ENCODE results near the gene SCO1. TPM values are rescaled to one million over a fixed set of nuclear protein-coding genes. Genes with fewer than 3 reads are reported as not detected.

SCO1 gene
- total and polyA plus RNA-seq, 2 of the 4 experiments (the other 2 are of a cell fraction) = 17.0 to 21.7 TPM

- TF ChIP-seq NFE2L2 (IDR thresholded peaks at IDR 0.05; ENCODE audit: low read depth, low read length) = no peak
Observed at GRCh38 chr17:10646392-10646990, 50.8 kb downstream of the SCO1 start (continued).

- Histone ChIP-seq H3K56ac (ENCODE audit: extremely low read depth, insufficient read depth, low read length) (no peak overlapping the region), H2BK20ac (ENCODE audit: low read depth, low read length) (no peak overlapping the region), H3K9me1 (ENCODE audit: insufficient read depth, low read length) (no peaks in the 10 kb centered on the region), H4K8ac (ENCODE audit: low read depth in 2 of 2, low read length in 2 of 2) (no peak overlapping the region), H3K4me1 (ENCODE audit: control insufficient read depth, insufficient read depth, low read length) (no peaks in the 10 kb centered on the region), H2AFZ (replicated peaks; ENCODE audit: low read length, poor library complexity) (no peak overlapping the region), H3K9me3 (ENCODE audit: control insufficient read depth, insufficient read depth, low read length) (no peaks in the 10 kb centered on the region), H3K79me1 (ENCODE audit: low read depth in 1 of 2, low read length in 2 of 2) (no peaks in the 10 kb centered on the region), H2BK120ac (ENCODE audit: low read depth, low read length) (no peak overlapping the region), H3K4me2 (ENCODE audit: low read depth, low read length) (no peak overlapping the region), H4K5ac (ENCODE audit: low read depth, low read length) (no peak overlapping the region), H3K27ac (ENCODE audit: insufficient read depth, low read length) (no peak overlapping the region), H3K18ac (ENCODE audit: low read depth, low read length) (no peak overlapping the region), H2BK5ac (ENCODE audit: low read depth, low read length, poor library complexity, severe bottlenecking) (no peak overlapping the region), H2AK9ac (replicated peaks; ENCODE audit: low read depth, low read length, poor library complexity) (no peak overlapping the region), H3K27me3 (ENCODE audit: control insufficient read depth, insufficient read depth, low read length) (no peaks in the 10 kb centered on the region), H4K91ac (ENCODE audit: insufficient read depth, low read depth, low read length) (no peak overlapping the region), H3K14ac (replicated peaks; ENCODE audit: low read depth, low read length) (no peak overlapping the region), H3K9ac (ENCODE audit: low read depth, low read length) (no peak overlapping the region), H2BK15ac (ENCODE audit: low read depth, low read length) (no peak overlapping the region), H2AK5ac (ENCODE audit: low read depth, low read length) (no peak overlapping the region), H3K4ac (ENCODE audit: low read depth, low read length) (no peak overlapping the region), H3K36me3 (ENCODE audit: control insufficient read depth, insufficient read depth, low read length) (peaks cover 2% of the 10 kb centered on the region; the same call in 1 of the 2 replicates), H4K20me1 (ENCODE audit: insufficient read depth, low read length) (no peaks in the 10 kb centered on the region), H3K23ac (ENCODE audit: low read depth, low read length) (no peak overlapping the region), H3K4me3 (ENCODE audit: insufficient read depth, low read depth, low read length) (no peak overlapping the region)
- no TSS peak for BruUV-seq (replicated peaks)
- intact Hi-C loops (cut with micrococcal nuclease) = no loop called here
- in situ Hi-C loops (cut with MboI; ENCODE audit: low sequenced_read_pairs) = loop anchor here (10.0 kb wide), 1 partner anchor 94 kb away; the partner anchor contains the start of gene TMEM220
- ATAC-seq (ENCODE audit: low read depth) (no peak), DNase-seq (no peak)
- ChIA-PET CTCF (interaction anchor here (0.6 to 2.5 kb wide), 4 partner anchors 10 to 64 kb away, joined by 3 to 6 read pairs (median 4); no protein-coding TSS in a partner anchor), POLR2A (ENCODE audit: unreplicated experiment) (interaction anchor here (0.6 kb wide), 1 partner anchor 1312 kb away, joined by 11 read pairs; no protein-coding TSS in a partner anchor)
- 75% methylated on average over 1 of the region's 3 CpGs; no CpG with 5 or more reads in 1 of the 2 experiments for whole genome bisulfite sequencing, 2 experiments (ENCODE audit: extremely low coverage in 2 of 2, insufficient read length in 1 of 2)
- dilution Hi-C loops (cut with HindIII; ENCODE audit: low sequenced_read_pairs, unreplicated experiment) = no loop called here
- TF ChIP-seq RFX5 (IDR thresholded peaks at IDR 0.05; ENCODE audit: low read depth, low read length) = no peak
- TF ChIP-seq POLR2A (IDR thresholded peaks at IDR 0.05; ENCODE audit: low read depth, low read length) = no peak
- TF ChIP-seq MXI1 (IDR thresholded peaks at IDR 0.05; ENCODE audit: borderline replicate concordance, low read depth, low read length) = no peak
- no peak for TF ChIP-seq MAFK (IDR thresholded peaks at IDR 0.05; ENCODE audit: low read depth, low read length)
- no peak for TF ChIP-seq NFE2L2 (IDR thresholded peaks at IDR 0.05; ENCODE audit: low read depth, low read length)
- no peak for TF ChIP-seq RAD21 (IDR thresholded peaks at IDR 0.05; ENCODE audit: low read length)
- no peak for TF ChIP-seq FOS (IDR thresholded peaks at IDR 0.05; ENCODE audit: low read depth, low read length)
- no peak for TF ChIP-seq ELK1 (IDR thresholded peaks at IDR 0.05; ENCODE audit: borderline replicate concordance, low read depth, low read length)
- no peak for TF ChIP-seq CEBPB (IDR thresholded peaks at IDR 0.05; ENCODE audit: low read depth, low read length)
- no peak for TF ChIP-seq BHLHE40 (IDR thresholded peaks at IDR 0.05; ENCODE audit: low read depth, low read length)
- TF ChIP-seq MAZ (IDR thresholded peaks at IDR 0.05; ENCODE audit: borderline replicate concordance, low read depth, low read length) = no peak
- TF ChIP-seq CHD1 (IDR thresholded peaks at IDR 0.05; ENCODE audit: low read depth, low read length) = no peak
- no peak for TF ChIP-seq CTCF (conservative IDR thresholded peaks at IDR 0.05; ENCODE audit: low read depth, low read length)
- no peak for TF ChIP-seq RCOR1 (IDR thresholded peaks at IDR 0.05; ENCODE audit: insufficient replicate concordance, low read length)
Observed at GRCh38 chr17:10640475-10640874, 56.9 kb downstream of the SCO1 start.
